ENCODE results near the gene KLHDC1. TPM values are rescaled to one million over a fixed set of nuclear protein-coding genes. Genes with fewer than 3 reads are reported as not detected.
A peak's percentile ranks its signal among the peaks of the same experiment; 100 is the strongest.
"Not testable (repeated sequence)": the region's sequence is repeated elsewhere in the genome, so short reads cannot be mapped to it uniquely, and the experiment has no call there.

The KLHDC1 gene
- total RNA-seq, 1 experiment from 2014 or later = 0.98 TPM

GRCh38 chr14:49721733-49722435, 29.0 kb downstream of the KLHDC1 start:
- peak; percentile 70 to 78 for DNase-seq
- H3K4me3 Mint-ChIP-seq (ENCODE audit: unreplicated experiment) = peak overlapping the region; percentile 33
- BruUV-seq (replicated peaks); H3K4me3 ChIP-seq (ENCODE audit: low read depth, low read length); H3K27me3 Mint-ChIP-seq (ENCODE audit: insufficient read depth, unreplicated experiment); H3K36me3 ChIP-seq (ENCODE audit: control insufficient read depth, insufficient read depth, low read length); H3K9me3 ChIP-seq; H3K9me3 Mint-ChIP-seq (ENCODE audit: unreplicated experiment); H3K36me3 Mint-ChIP-seq (ENCODE audit: insufficient read depth, unreplicated experiment); H3K27me3 ChIP-seq (replicated peaks; ENCODE audit: control insufficient read depth, insufficient read depth, low read length); H3K4me1 ChIP-seq: not testable (repeated sequence)
- POLR2A ChIA-PET = interaction anchor here (1.0 to 1.4 kb wide), 2 partner anchors 34 to 46 kb away, joined by 4 to 14 read pairs; partner anchors contain the start of genes KLHDC2 and POLE2
- peak; percentile 27 to 31 for TF ChIP-seq CTCF (IDR thresholded peaks at IDR 0.05; ENCODE audit: insufficient read depth in 1 of 2, low read depth in 1 of 2, low read length in 1 of 2, severe bottlenecking in 1 of 2, unreplicated experiment in 1 of 2)
- intact Hi-C loops (cut with micrococcal nuclease; ENCODE audit: unreplicated experiment) = loop anchor here (1.0 to 5.0 kb wide), 4 partner anchors 29 to 130 kb away; partner anchors contain the start of genes KLHDC1 and NEMF
- peaks cover 11% of the 10 kb centered on the region for H3K4me1 Mint-ChIP-seq (ENCODE audit: low read depth, unreplicated experiment)
- H3K27ac Mint-ChIP-seq (ENCODE audit: unreplicated experiment) = peak overlapping the region; percentile 74
- CTCF ChIA-PET = interaction anchor here (0.6 to 1.4 kb wide), 4 partner anchors 10 to 88 kb away, joined by 4 to 11 read pairs (median 8); partner anchors contain the start of gene KLHDC2

- Histone ChIP-seq H3K4me3 (ENCODE audit: low read depth, low read length) (no peak overlapping the region), H3K36me3 (ENCODE audit: control insufficient read depth, insufficient read depth, low read length) (no peaks in the 10 kb centered on the region), H3K4me1 (no peaks in the 10 kb centered on the region), H3K27me3 (replicated peaks; ENCODE audit: control insufficient read depth, insufficient read depth, low read length) (no peaks in the 10 kb centered on the region), H3K9me3 (no peaks in the 10 kb centered on the region)
- Mint-ChIP-seq H3K4me3 (ENCODE audit: unreplicated experiment) (no peak overlapping the region), H3K27me3 (ENCODE audit: insufficient read depth, unreplicated experiment) (no peaks in the 10 kb centered on the region), H3K27ac (ENCODE audit: unreplicated experiment) (no peak overlapping the region), H3K9me3 (ENCODE audit: unreplicated experiment) (no peaks in the 10 kb centered on the region), H3K4me1 (ENCODE audit: low read depth, unreplicated experiment) (peaks cover 3% of the 10 kb centered on the region), H3K36me3 (ENCODE audit: insufficient read depth, unreplicated experiment) (no peaks in the 10 kb centered on the region)
- ChIA-PET POLR2A (no interaction called here), CTCF (no interaction called here)
- no peak for DNase-seq
- intact Hi-C loops (cut with micrococcal nuclease; ENCODE audit: unreplicated experiment) = no loop called here
- TF ChIP-seq CTCF (IDR thresholded peaks at IDR 0.05; ENCODE audit: insufficient read depth in 1 of 2, low read depth in 1 of 2, low read length in 1 of 2, severe bottlenecking in 1 of 2, unreplicated experiment in 1 of 2) = no peak
- no TSS peak for BruUV-seq (replicated peaks)
Measured at GRCh38 chr14:49727171-49727570, 34.3 kb downstream of the KLHDC1 start.

GRCh38 chr14:49732896-49733295, 40.0 kb downstream of the KLHDC1 start:
- no peaks in the 10 kb centered on the region for H3K27me3 ChIP-seq (replicated peaks; ENCODE audit: control insufficient read depth, insufficient read depth, low read length)
- no peaks in the 10 kb centered on the region for H3K4me1 ChIP-seq
- no peak overlapping the region for H3K4me3 ChIP-seq (ENCODE audit: low read depth, low read length)
- no peaks in the 10 kb centered on the region for H3K9me3 Mint-ChIP-seq (ENCODE audit: unreplicated experiment)
- no peak overlapping the region for H3K27ac Mint-ChIP-seq (ENCODE audit: unreplicated experiment)
- ChIA-PET CTCF (no interaction called here), POLR2A (no interaction called here)
- H3K4me1 Mint-ChIP-seq (ENCODE audit: low read depth, unreplicated experiment) = no peaks in the 10 kb centered on the region
- H3K27me3 Mint-ChIP-seq (ENCODE audit: insufficient read depth, unreplicated experiment) = no peaks in the 10 kb centered on the region
- H3K4me3 Mint-ChIP-seq (ENCODE audit: unreplicated experiment) = no peak overlapping the region
- TF ChIP-seq CTCF (IDR thresholded peaks at IDR 0.05; ENCODE audit: insufficient read depth in 1 of 2, low read depth in 1 of 2, low read length in 1 of 2, severe bottlenecking in 1 of 2, unreplicated experiment in 1 of 2) = no peak
- H3K36me3 ChIP-seq (ENCODE audit: control insufficient read depth, insufficient read depth, low read length) = no peaks in the 10 kb centered on the region
- no peaks in the 10 kb centered on the region for H3K36me3 Mint-ChIP-seq (ENCODE audit: insufficient read depth, unreplicated experiment)
- BruUV-seq (replicated peaks) = no TSS peak
- H3K9me3 ChIP-seq = no peaks in the 10 kb centered on the region
- intact Hi-C loops (cut with micrococcal nuclease; ENCODE audit: unreplicated experiment) = no loop called here
- no peak for DNase-seq
